Transverse colon (tissue), 4 donors: ENCODE measurements around the gene RHBDD3.

Experiments used
- CTCF ChIP-seq, 5 experiments: fragments of 200-600 bp in 3 of 5; fragments of 450-650 bp in 2 of 5; sonication (generic) in 3 of 5; IDR thresholded peaks; 1 replicate in 2 of 5; 2 replicates in 3 of 5; pipeline ENCODE4 v1.5.1; 2016 to 2017; ENCODE audit warnings: antibody characterized with exemption in 5 of 5, inconsistent platforms in 3 of 5, mild to moderate bottlenecking in 2 of 5, moderate library complexity in 1 of 5
- POLR2A ChIP-seq: fragments of 450-650 bp; IDR thresholded peaks from one replicate; pipeline ENCODE4 v1.6.1; 2016; ENCODE audit warnings: antibody characterized with exemption, mild to moderate bottlenecking, moderate library complexity
- POLR2AphosphoS5 ChIP-seq, 3 donors: sonication (generic); formaldehyde crosslinking; IDR thresholded peaks; one replicate each; pipeline ENCODE4 v1.6.1; 2016; ENCODE audit warnings: antibody characterized with exemption in 3 of 3

- no peak for TF ChIP-seq CTCF (IDR thresholded peaks at IDR 0.05)
- no peak for TF ChIP-seq POLR2AphosphoS5 (IDR thresholded peaks at IDR 0.05)
- TF ChIP-seq POLR2A = no peak
Observed at GRCh38 chr22:29255064-29255621, 12.6 kb downstream of the RHBDD3 start.
